Measurements from ENCODE around the gene COX19. TPM values are rescaled to one million over a fixed set of nuclear protein-coding genes. Genes with fewer than 3 reads are reported as not detected.
"Not testable (repeated sequence)": the region's sequence is repeated elsewhere in the genome, so short reads cannot be mapped to it uniquely, and the experiment has no call there.

The COX19 gene
- total and polyA plus RNA-seq, 2 experiments from 2014 or later, result 11.7 to 12.6 TPM

DNA sequence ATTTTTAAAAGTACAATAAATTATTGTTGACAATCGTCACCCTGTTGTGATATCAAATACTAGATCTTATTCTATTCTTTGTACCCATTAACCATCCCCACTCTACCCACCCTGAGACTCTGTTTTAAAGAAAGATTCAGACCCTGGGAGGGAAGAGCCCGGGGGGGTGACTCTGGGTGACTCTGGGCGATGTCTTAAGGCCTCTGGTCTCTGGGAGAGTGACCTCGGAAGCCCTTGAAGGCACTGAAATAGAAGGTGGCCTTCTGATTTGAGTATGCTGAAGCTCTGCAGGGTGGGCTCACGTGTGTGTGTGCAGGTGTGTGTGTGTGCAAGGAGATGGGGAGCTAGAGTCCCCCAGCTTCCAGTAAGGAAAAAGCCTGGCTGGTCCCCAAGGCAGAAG lies 30.6 kb downstream of the COX19 start:
- Mint-ChIP-seq H3K9me3 (peaks cover 5% of the 10 kb centered on the region), H3K36me3 (ENCODE audit: low read depth) (no peaks in the 10 kb centered on the region; the same call in 2 of the 3 replicates), H3K27me3 (ENCODE audit: insufficient read depth, low read depth, poor library complexity) (peaks cover 8% of the 10 kb centered on the region), H3K4me1 (peaks cover 13% of the 10 kb centered on the region), H3K4me3 (no peak overlapping the region), H3K27ac (no peak overlapping the region; the same call in 1 of the 2 replicates)
- Histone ChIP-seq H3K27me3 (ENCODE audit: insufficient read depth) (peaks cover 8% of the 10 kb centered on the region; the same call in 1 of the 2 replicates), H3K79me2 (replicated peaks; ENCODE audit: insufficient read depth) (no peaks in the 10 kb centered on the region), H3K36me3 (ENCODE audit: insufficient read depth) (no peaks in the 10 kb centered on the region), H3F3A (replicated peaks; ENCODE audit: low read depth) (no peaks in the 10 kb centered on the region), H4K20me1 (replicated peaks; ENCODE audit: insufficient read depth) (no peaks in the 10 kb centered on the region), H2AFZ (no peak overlapping the region), H3K9me2 (ENCODE audit: insufficient read depth) (no peaks in the 10 kb centered on the region), H3K27ac (ENCODE audit: low read depth) (0 out of 2 replicates have a peak overlapping the region, but pooled peaks have one; percentile 14), H3K4me3 (no peak overlapping the region), H3K4me2 (no peak overlapping the region), H3K4me1 (ENCODE audit: insufficient read depth) (no peaks in the 10 kb centered on the region; the same call in 1 of the 2 replicates)
- TF ChIP-seq STAT1 (IDR thresholded peaks at IDR 0.05; ENCODE audit: unreplicated experiment), result no peak
- TF ChIP-seq EZH2phosphoT487 (IDR thresholded peaks at IDR 0.05; ENCODE audit: unreplicated experiment), result no peak
- no peak for TF ChIP-seq ZNF114 (CRISPR knock-in tag; IDR thresholded peaks at IDR 0.05)
- TF ChIP-seq JUNB (IDR thresholded peaks at IDR 0.05; ENCODE audit: unreplicated experiment), result no peak
- no peak for TF ChIP-seq NANOG (IDR thresholded peaks at IDR 0.05; ENCODE audit: borderline replicate concordance)
- TF ChIP-seq POLR2AphosphoS5 (IDR thresholded peaks at IDR 0.05; ENCODE audit: low read depth), result no peak
- no peak for TF ChIP-seq EZH2 (IDR thresholded peaks at IDR 0.05; ENCODE audit: low read depth, unreplicated experiment)
- no peak for TF ChIP-seq REST (IDR thresholded peaks at IDR 0.05; ENCODE audit: unreplicated experiment)
- TF ChIP-seq CREB1 (CRISPR knock-in tag; IDR thresholded peaks at IDR 0.05; ENCODE audit: low read depth), result no peak
- TF ChIP-seq, protein P1, sequence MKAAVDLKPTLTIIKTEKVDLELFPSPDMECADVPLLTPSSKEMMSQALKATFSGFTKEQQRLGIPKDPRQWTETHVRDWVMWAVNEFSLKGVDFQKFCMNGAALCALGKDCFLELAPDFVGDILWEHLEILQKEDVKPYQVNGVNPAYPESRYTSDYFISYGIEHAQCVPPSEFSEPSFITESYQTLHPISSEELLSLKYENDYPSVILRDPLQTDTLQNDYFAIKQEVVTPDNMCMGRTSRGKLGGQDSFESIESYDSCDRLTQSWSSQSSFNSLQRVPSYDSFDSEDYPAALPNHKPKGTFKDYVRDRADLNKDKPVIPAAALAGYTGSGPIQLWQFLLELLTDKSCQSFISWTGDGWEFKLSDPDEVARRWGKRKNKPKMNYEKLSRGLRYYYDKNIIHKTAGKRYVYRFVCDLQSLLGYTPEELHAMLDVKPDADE (IDR thresholded peaks at IDR 0.05), result no peak
- no peak for TF ChIP-seq CTCF (conservative IDR thresholded peaks at IDR 0.05; ENCODE audit: low read depth in 2 of 2)
- DNase-seq (ENCODE audit: low spot score) (no peak), ATAC-seq (no peak)

- not testable (repeated sequence) for H3K9me2 ChIP-seq (ENCODE audit: insufficient read depth); H3K4me1 Mint-ChIP-seq; H4K20me1 ChIP-seq (replicated peaks; ENCODE audit: insufficient read depth); H3K4me3 ChIP-seq; H3K79me2 ChIP-seq (replicated peaks; ENCODE audit: insufficient read depth); H3K36me3 ChIP-seq (ENCODE audit: insufficient read depth); H3K4me1 ChIP-seq (ENCODE audit: insufficient read depth); H3K9me3 Mint-ChIP-seq; H3F3A ChIP-seq (replicated peaks; ENCODE audit: low read depth); H3K36me3 Mint-ChIP-seq (ENCODE audit: low read depth); H3K4me3 Mint-ChIP-seq; H3K27me3 Mint-ChIP-seq (ENCODE audit: insufficient read depth, low read depth, poor library complexity); H3K27ac ChIP-seq (ENCODE audit: low read depth); ATAC-seq; DNase-seq (ENCODE audit: low spot score); H3K27ac Mint-ChIP-seq; H2AFZ ChIP-seq; H3K4me2 ChIP-seq; H3K27me3 ChIP-seq (ENCODE audit: insufficient read depth)
Measured at GRCh38 chr7:943793-944192, 31.6 kb downstream of the COX19 start.
